GM20000 (cell line): Measurements from ENCODE around the gene LPP.

Source experiments
- DNase-seq: peaks from one replicate; pipeline ENCODE4 v3.0.0; 2012; ENCODE audit warnings: low spot score
- CTCF ChIP-seq: IDR thresholded peaks from 2 replicates; pipeline ENCODE4 v1.5.1; 2012; ENCODE audit warnings: mild to moderate bottlenecking, control low read depth; ENCODE audit errors: extremely low read depth, missing control alignments

Gene LPP

GRCh38 chr3:188682316-188682715 is 528.4 kb downstream of the LPP start:
- DNase-seq = no peak
- TF ChIP-seq CTCF = no peak

GRCh38 chr3:188683032-188683521 is 529.1 kb downstream of the LPP start:
- DNase-seq = no peak
- TF ChIP-seq CTCF = no peak

- DNase-seq = no peak
- TF ChIP-seq CTCF = no peak
Measured at GRCh38 chr3:188684276-188684675, 530.3 kb downstream of the LPP start.

GRCh38 chr3:188685789-188686188 is 531.8 kb downstream of the LPP start:
- TF ChIP-seq CTCF = no peak
- no peak for DNase-seq

- TF ChIP-seq CTCF = no peak
- DNase-seq = no peak
Measured at GRCh38 chr3:188686324-188686723, 532.4 kb downstream of the LPP start.

- DNase-seq = no peak
- no peak for TF ChIP-seq CTCF
Measured at GRCh38 chr3:188687389-188687788, 533.4 kb downstream of the LPP start.

- no peak for TF ChIP-seq CTCF
- no peak for DNase-seq
Measured at GRCh38 chr3:188689101-188689574, 535.2 kb downstream of the LPP start.
